GM18867 (cell line): ENCODE results near the gene EIF4E2.
A peak's percentile ranks its signal among the peaks of the same experiment; 100 is the strongest.

Experiments used
- ATAC-seq: cut with Tn5 transposase; IDR thresholded peaks from one replicate; pipeline ENCODE4 v1.9.1; 2021; ENCODE audit warnings: mild to moderate bottlenecking, moderate library complexity; ENCODE audit not compliant: unreplicated experiment

EIF4E2 gene

DNA sequence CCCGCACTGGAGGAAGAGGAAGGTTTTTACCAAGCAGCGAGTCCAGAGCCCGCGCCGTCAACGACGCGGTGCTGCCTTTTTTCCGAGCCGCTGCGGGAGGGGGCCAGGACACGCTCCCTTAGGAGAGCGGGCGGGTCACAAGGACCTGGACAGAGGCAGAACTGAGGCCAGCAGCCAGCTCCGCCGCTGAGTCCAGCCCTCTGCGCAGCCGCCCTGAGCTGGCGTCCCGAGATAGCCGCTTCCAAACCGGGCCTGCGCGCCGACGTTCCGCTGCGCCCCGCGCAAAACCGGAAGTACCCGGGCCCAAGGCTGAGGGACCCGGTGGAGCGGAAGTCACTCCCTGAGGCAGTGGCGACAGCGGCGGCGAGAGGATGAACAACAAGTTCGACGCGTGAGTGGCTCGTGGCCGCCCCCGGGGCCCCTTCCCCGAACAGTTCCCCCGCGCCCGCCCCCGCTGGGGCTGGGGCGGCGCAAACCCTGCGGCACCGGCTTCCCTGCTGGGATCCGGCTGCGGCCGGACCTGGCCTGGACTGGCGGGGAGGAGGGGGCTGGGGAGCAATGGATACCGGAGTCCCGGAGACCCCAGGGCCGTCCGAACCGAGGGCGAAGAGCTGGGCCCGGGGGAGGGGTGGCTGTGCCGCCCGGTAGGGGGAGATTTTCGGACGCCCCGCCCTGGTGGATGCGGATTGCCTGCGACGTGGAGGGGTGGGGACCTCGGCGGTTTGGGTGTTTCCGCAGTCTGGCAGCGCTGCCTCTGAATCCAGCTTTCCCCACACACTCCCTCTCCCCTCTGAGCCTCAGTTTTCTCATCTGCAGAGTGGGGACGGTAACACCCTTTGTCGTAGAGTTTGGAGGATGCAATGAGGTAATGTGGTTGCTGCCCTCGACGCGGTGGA lies at the start of gene EIF4E2, which contains the start of gene TIGD1:
Gene EIF4E2, plus strand, starts transcription at position 336 of the 896 bp plus-strand sequence. Its CDS starts 36 bp downstream, at position 372.
Gene TIGD1, minus strand, starts transcription at position 204 of the 896 bp plus-strand sequence. CDS start 675 bp downstream, outside the sequence.
- peak; percentile 94 for ATAC-seq

DNA sequence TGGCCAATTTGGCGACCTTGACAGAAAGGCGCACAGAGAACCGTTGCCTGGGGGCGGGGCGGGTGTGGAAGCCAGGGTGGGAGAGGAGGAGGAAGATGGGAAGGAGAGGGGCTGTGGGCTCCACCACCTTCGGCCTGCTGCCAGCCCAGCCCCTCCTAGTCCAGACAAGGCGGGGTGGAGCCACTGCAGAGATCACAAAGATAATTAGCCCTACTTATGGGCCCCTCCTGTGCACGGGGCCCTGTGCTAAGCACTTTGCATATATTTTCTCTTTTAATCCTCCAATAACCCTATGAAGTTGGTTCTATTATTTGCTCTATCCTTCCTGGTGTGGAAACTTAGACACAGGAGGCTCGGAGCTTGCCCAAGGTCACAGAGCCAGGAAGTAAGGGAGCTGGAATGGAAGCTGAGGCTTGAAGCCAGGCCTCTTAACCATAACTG lies 49.1 kb upstream of the EIF4E2 start:
- no peak for ATAC-seq

DNA sequence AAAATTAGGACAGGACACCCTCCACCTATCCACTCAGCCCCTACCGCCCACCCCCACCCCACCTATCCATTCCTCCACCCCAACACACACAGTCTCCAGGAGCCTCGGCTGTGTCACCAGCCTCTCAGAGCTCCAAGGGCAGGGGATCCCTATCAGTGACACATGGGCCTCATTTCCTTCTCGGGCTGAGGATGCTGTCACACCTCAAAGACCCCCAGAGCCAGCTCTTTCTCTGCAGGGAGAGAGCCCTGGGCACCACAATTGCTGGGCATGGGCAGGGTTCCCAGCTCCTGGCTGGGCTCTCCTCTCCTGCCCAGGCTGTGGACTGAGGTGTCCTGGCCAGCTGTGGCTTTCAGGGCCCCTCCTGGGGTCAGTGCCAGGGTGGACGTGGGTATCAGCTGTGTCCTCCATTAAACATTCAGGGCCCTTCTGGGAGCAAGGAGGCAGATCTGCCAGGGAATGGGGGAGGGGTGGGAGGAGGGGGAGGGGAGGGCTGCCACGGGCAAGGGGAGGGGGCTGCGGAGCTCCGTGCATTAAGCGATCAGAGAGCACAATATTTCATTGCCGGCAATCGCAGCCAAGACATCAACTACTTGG lies 48.6 kb upstream of the EIF4E2 start:
- ATAC-seq, result no peak

GRCh38 chr2:232502511-232502910 lies 48.0 kb upstream of the EIF4E2 start:
- no peak for ATAC-seq

DNA sequence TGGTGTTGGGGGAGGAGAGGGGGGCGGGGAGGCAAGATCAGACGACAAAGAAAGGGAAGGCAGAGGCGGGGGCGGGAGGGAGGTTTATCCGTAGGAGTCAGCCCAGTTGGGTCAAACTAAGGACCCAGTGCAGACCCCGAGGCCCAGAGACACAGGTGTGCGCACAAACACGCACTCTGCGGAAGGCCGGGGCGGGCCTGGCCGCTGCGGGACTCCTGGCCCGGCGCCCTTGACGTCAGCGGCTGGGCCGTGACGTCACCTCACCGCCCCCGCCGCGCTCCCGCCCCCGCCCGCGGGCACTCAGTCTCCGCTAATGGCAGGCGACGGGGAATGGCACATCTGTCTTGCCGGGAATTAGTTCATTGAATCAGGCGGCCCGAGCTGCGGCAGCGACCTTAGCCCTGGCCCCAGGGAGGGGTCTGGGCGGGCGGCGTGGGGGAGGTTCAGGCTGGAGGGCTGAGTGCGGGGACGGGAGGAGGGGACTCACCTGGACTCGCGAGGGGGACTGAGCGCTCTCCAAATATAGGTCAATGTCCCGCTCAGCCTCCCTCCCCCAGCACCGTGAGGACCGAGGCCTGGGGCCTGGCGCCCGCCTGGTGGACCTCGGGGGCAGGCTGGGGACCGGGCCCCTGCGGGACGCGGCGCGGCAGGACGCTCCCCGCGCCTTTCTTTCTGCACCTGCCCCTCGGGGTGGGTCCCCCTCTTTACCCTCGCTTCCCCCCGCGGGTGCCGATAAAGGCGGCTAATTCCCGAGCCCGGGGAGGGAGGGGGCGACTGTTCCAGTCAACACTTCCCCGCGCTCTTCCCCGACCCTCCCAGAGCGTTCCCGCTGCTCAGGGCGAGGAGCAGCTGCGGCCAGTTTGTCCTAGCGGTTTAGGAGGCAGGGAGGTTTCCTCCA lies 47.3 kb upstream of the EIF4E2 start:
- ATAC-seq, result no peak

DNA sequence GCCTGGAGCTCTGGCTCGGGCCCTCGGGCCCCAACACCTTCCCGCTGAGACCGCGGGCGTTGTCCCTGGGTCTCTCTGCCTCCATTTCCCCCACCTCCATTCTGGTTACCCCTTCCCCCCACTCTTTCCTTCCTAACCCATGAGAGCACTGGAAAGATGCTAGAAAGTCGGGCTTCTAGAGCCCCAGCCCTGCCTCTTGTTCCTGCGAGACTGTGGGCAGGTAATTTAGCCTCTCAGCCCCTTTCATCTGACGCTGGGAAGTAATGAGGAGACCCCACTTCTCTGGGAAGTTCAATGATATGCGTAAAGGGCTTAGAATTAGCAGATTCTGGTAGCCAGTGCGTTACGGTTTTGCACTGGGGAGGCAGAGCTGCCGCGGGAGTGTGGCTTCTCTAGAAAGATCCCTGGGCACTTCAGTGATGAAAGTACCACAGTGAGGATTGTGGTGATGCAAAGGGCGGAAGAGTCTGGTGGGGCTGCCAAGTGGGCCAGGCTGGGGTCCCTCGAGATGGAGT lies 46.6 kb upstream of the EIF4E2 start:
- no peak for ATAC-seq

- no peak for ATAC-seq
Observed at GRCh38 chr2:232504438-232504837, 46.1 kb upstream of the EIF4E2 start.

DNA sequence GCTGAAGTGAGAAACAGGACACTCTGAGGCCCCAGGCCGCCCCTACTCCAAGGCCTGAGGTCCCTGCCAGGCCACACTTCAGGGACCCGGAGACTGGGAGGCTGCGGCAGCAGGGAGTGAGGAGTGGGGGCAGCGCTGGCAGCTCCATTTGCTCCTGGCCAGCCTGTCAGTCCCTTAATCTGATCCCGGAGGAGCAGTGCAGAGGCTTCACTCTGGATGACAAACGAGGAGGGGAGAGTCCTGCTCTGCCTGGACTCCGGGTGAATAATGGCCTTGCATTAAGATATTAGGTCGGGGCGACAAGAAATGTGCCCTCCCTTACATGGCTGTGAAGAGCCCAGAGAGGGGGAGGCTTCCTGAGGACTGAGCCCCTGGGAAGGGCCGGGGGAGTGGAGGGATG lies 44.6 kb upstream of the EIF4E2 start:
- no peak for ATAC-seq

GRCh38 chr2:232506709-232507108 lies 43.8 kb upstream of the EIF4E2 start:
- ATAC-seq, result no peak

- ATAC-seq, result no peak
Observed at GRCh38 chr2:232508251-232508650, 42.2 kb upstream of the EIF4E2 start.

GRCh38 chr2:232511336-232511890 lies 39.1 kb upstream of the EIF4E2 start:
- no peak for ATAC-seq

GRCh38 chr2:232512602-232513001 lies 37.9 kb upstream of the EIF4E2 start:
- no peak for ATAC-seq

- no peak for ATAC-seq
Observed at GRCh38 chr2:232513353-232513752, 37.1 kb upstream of the EIF4E2 start.

DNA sequence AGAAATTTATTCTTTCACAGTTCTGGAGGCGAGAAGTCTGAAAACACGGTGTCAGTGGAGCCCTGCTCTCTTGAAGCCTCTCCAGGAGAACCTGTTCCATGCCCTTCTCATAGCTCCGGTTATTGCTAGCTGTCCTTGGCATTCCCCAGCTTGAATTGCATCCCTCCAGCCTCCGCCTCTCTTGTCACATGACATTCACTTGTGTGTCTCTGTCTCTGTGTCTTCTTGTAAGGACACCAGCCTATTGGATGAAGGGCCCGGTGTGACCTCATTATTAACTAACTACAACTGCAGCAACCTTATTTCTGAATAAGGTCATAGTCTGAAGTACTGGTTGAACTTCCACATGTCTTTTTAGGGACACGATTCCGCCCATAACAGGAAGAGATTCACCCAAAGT lies 34.9 kb upstream of the EIF4E2 start:
- ATAC-seq, result no peak

- ATAC-seq, result no peak
Observed at GRCh38 chr2:232516551-232516950, 33.9 kb upstream of the EIF4E2 start.

DNA sequence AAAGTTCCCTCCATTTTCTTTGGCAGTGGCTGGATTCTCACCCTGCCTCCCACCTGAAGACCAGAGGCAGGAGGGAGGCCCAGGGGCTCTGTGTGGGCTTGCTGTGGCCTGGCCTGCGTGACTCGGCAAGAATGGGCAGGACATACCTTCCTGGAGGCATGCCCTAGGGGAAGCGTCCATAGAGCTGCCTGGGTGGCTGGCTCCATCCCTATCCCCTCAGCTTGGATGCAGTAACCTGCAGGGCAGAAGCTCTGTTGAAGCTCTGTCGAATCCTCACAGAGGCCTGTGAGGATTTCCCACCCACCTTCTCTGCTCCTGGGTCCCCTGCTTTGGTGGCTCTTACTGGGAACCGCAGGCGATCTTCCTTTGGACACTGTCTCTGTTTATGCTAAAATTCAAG lies 31.6 kb upstream of the EIF4E2 start:
- no peak for ATAC-seq

GRCh38 chr2:232519581-232520438 lies 30.7 kb upstream of the EIF4E2 start, which contains the start of gene PRSS56:
Gene PRSS56 (plus strand): TSS chr2:232520388. CDS start chr2:232520599, 211 bp downstream.
- ATAC-seq, result no peak

GRCh38 chr2:232520489-232520888 lies 30.0 kb upstream of the EIF4E2 start:
- ATAC-seq, result no peak

GRCh38 chr2:232521098-232521497 lies 29.4 kb upstream of the EIF4E2 start:
- ATAC-seq, result no peak
